Body of pancreas (tissue), 4 donors: Measurements from ENCODE around the gene RXRB. TPM values are rescaled to one million over a fixed set of nuclear protein-coding genes. Genes with fewer than 3 reads are reported as not detected.

Experiments
- ATAC-seq: fragments of 150-250 bp; one replicate; pipeline ENCODE4 v1.9.1; 2016
- DNase-seq, 4 donors: peaks; one replicate each; pipeline ENCODE4 v3.0.0-alpha.2; 2019
- H3K27ac ChIP-seq, 4 donors: fragments of 200-600 bp; sonication (generic); 1 replicate in 3 of 4; 2 replicates in 1 of 4; pipeline versions ENCODE4 v1.5.1 to v1.6.1; 2016 to 2019; ENCODE audit warnings: mild to moderate bottlenecking in 1 of 4, mixed read lengths in 1 of 4, moderate library complexity in 1 of 4
- H3K27me3 ChIP-seq, 2 donors: fragments of 200-600 bp; sonication (generic); one replicate each; pipeline ENCODE4 v1.6.0; 2016; ENCODE audit warnings: mild to moderate bottlenecking in 1 of 2
- H3K36me3 ChIP-seq, 2 donors: fragments of 200-600 bp; sonication (generic); replicated peaks in 1 of 2; 2 replicates each; pipeline ENCODE4 v1.5.1; 2016; ENCODE audit warnings: low read depth in 2 of 2; ENCODE audit not compliant: insufficient read depth in 1 of 2
- H3K4me1 ChIP-seq: fragments of 200-600 bp; sonication (generic); one replicate; pipeline ENCODE4 v1.6.0; 2016
- H3K4me3 ChIP-seq, 2 donors: fragments of 200-600 bp; sonication (generic); 1 replicate in 1 of 2; 2 replicates in 1 of 2; pipeline ENCODE4 v1.5.1; 2016 to 2019
- H3K9me3 ChIP-seq, 3 donors: fragments of 200-600 bp; sonication (generic); 1 replicate in 2 of 3; 2 replicates in 1 of 3; pipeline ENCODE4 v1.5.1; 2016
- CTCF ChIP-seq, 7 experiments: fragments of 450-650 bp in 4 of 7; fragments of 200-600 bp in 3 of 7; sonication (generic) in 3 of 7; IDR thresholded peaks; one replicate each; pipeline ENCODE4 v1.5.1; 2016 to 2019; ENCODE audit warnings: antibody characterized with exemption in 7 of 7
- POLR2A ChIP-seq, 3 donors: fragments of 450-650 bp; IDR thresholded peaks; one replicate each; pipeline ENCODE4 v1.6.1; 2016; ENCODE audit warnings: antibody characterized with exemption in 3 of 3, mild to moderate bottlenecking in 2 of 3
- WGBS, 2 donors: methylation state at CpG; one replicate each; pipeline ENCODE4 v1.1.5; 2017; 5-methylcytosine and 5-hydroxymethylcytosine counted together
- intact Hi-C: fragments of 100-400 bp; cut with DNase I; formaldehyde crosslinking; loops from one replicate; pipeline ENCODE4 v1.15.1; 2023
- total RNA-seq, 2 donors: library from RNA; depleted of rRNA; stranded (reverse); fragments of >200 nt; gene quantifications; one replicate each; pipeline ENCODE4 v1.1.0, GENCODE V29; 2016

The RXRB gene
- total RNA-seq, 2 donors from 2014 or later: 17.1 to 21.0 TPM

- intact Hi-C loops: no loop called here
- TF ChIP-seq CTCF (IDR thresholded peaks at IDR 0.05): no peak
- TF ChIP-seq POLR2A (IDR thresholded peaks at IDR 0.05): no peak
- H3K27ac ChIP-seq: no peak overlapping the region
- H3K36me3 ChIP-seq: no peaks in the 10 kb centered on the region
- no peaks in the 10 kb centered on the region for H3K9me3 ChIP-seq
- WGBS, 2 donors: 68 to 81% methylated on average over 9 of the region's 9 CpGs
- ATAC-seq: no peak
- H3K4me3 ChIP-seq: no peak overlapping the region
- no peaks in the 10 kb centered on the region for H3K27me3 ChIP-seq
- no peaks in the 10 kb centered on the region for H3K4me1 ChIP-seq
- DNase-seq: no peak
Measured at GRCh38 chr6:33170176-33171015, 30.1 kb downstream of the RXRB start.

GRCh38 chr6:33169291-33170175 lies 30.9 kb downstream of the RXRB start:
- no peaks in the 10 kb centered on the region for H3K36me3 ChIP-seq
- intact Hi-C loops: no loop called here
- no peak overlapping the region for H3K4me3 ChIP-seq
- H3K27me3 ChIP-seq: no peaks in the 10 kb centered on the region
- 83 to 97% methylated on average over 10 of the region's 10 CpGs for WGBS, 2 donors
- no peak for DNase-seq
- no peaks in the 10 kb centered on the region for H3K9me3 ChIP-seq
- no peaks in the 10 kb centered on the region for H3K4me1 ChIP-seq
- no peak overlapping the region for H3K27ac ChIP-seq
- TF ChIP-seq CTCF (IDR thresholded peaks at IDR 0.05): no peak
- no peak for TF ChIP-seq POLR2A (IDR thresholded peaks at IDR 0.05)
- ATAC-seq: no peak

- intact Hi-C loops: no loop called here
- Histone ChIP-seq H3K27me3 (no peaks in the 10 kb centered on the region), H3K27ac (no peak overlapping the region), H3K4me3 (no peak overlapping the region), H3K4me1 (no peaks in the 10 kb centered on the region), H3K36me3 (no peaks in the 10 kb centered on the region), H3K9me3 (no peaks in the 10 kb centered on the region)
- TF ChIP-seq POLR2A (IDR thresholded peaks at IDR 0.05) (no peak), CTCF (IDR thresholded peaks at IDR 0.05) (no peak)
- 72 to 73% methylated on average over 3 to 5 of the region's 5 CpGs for WGBS, 2 donors
- DNase-seq (no peak), ATAC-seq (no peak)
Measured at GRCh38 chr6:33168639-33169038, 31.8 kb downstream of the RXRB start.

- Histone ChIP-seq H3K4me1 (no peaks in the 10 kb centered on the region), H3K4me3 (no peak overlapping the region), H3K27me3 (no peaks in the 10 kb centered on the region), H3K36me3 (no peaks in the 10 kb centered on the region), H3K9me3 (no peaks in the 10 kb centered on the region), H3K27ac (no peak overlapping the region)
- TF ChIP-seq CTCF (IDR thresholded peaks at IDR 0.05) (no peak), POLR2A (IDR thresholded peaks at IDR 0.05) (no peak)
- WGBS, 2 donors: 69 to 74% methylated on average over 5 to 6 of the region's 6 CpGs
- intact Hi-C loops: no loop called here
- no peak for DNase-seq
- ATAC-seq: no peak
Measured at GRCh38 chr6:33168284-33168601, 32.2 kb downstream of the RXRB start.
